GM23338 (cell line): ENCODE data around the gene STX7.
A peak's percentile ranks its signal among the peaks of the same experiment; 100 is the strongest.

Source experiments
- CREB1 ChIP-seq: fragments of 250-450 bp; sonication (Bioruptor Pico); IDR thresholded peaks from 2 replicates; pipeline ENCODE4 v1.5.0; 2020; ENCODE audit warnings: low read depth, mild to moderate bottlenecking, moderate library complexity
- CTCF ChIP-seq, 2 experiments: fragments of 200-600 bp in 1 of 2; sonication (generic) in 1 of 2; conservative IDR thresholded peaks; 2 replicates each; pipeline versions ENCODE4 v1.5.1 to v1.6.1; 2016 to 2017; ENCODE audit warnings: antibody characterized with exemption in 2 of 2, low read depth in 2 of 2, mild to moderate bottlenecking in 2 of 2, moderate library complexity in 1 of 2
- EZH2 ChIP-seq: fragments of 200-600 bp; sonication (generic); IDR thresholded peaks from one replicate; pipeline ENCODE4 v1.8.0; 2017; ENCODE audit warnings: antibody characterized with exemption, mild to moderate bottlenecking, low read depth; ENCODE audit not compliant: unreplicated experiment
- EZH2phosphoT487 ChIP-seq: fragments of 200-600 bp; sonication (generic); IDR thresholded peaks from one replicate; pipeline ENCODE4 v1.8.1; 2018; ENCODE audit warnings: antibody characterized with exemption; ENCODE audit not compliant: unreplicated experiment
- JUNB ChIP-seq: IDR thresholded peaks from one replicate; pipeline ENCODE4 v1.6.1; 2016; ENCODE audit warnings: antibody characterized with exemption; ENCODE audit not compliant: unreplicated experiment
- NANOG ChIP-seq: IDR thresholded peaks from 2 replicates; pipeline ENCODE4 v1.6.1; 2016; ENCODE audit warnings: antibody characterized with exemption, borderline replicate concordance
- POLR2AphosphoS5 ChIP-seq: IDR thresholded peaks from 2 replicates; pipeline ENCODE4 v1.6.1; 2016; ENCODE audit warnings: antibody characterized with exemption, low read depth
- STAT1 ChIP-seq: IDR thresholded peaks from one replicate; pipeline ENCODE4 v1.6.1; 2016; ENCODE audit warnings: antibody characterized with exemption; ENCODE audit not compliant: unreplicated experiment
- ZNF114 ChIP-seq: fragments of 250-450 bp; sonication (Bioruptor Pico); IDR thresholded peaks from 2 replicates; pipeline ENCODE4 v1.5.0; 2020; ENCODE audit warnings: mild to moderate bottlenecking, moderate library complexity
- ZNF331 ChIP-seq: fragments of 250-450 bp; sonication (Bioruptor Pico); IDR thresholded peaks from 2 replicates; pipeline ENCODE4 v1.5.0; 2020; ENCODE audit warnings: low read depth, mild to moderate bottlenecking, moderate library complexity
- ZNF462 ChIP-seq: fragments of 250-450 bp; sonication (Bioruptor Pico); IDR thresholded peaks from 2 replicates; pipeline ENCODE4 v1.5.0; 2020; ENCODE audit warnings: mild to moderate bottlenecking, moderate library complexity
- TF ChIP-seq, protein P1 (sequence below): IDR thresholded peaks from one replicate; pipeline ENCODE4 v1.6.1; 2018; ENCODE audit warnings: antibody characterized with exemption; ENCODE audit not compliant: unreplicated experiment
- TF ChIP-seq, protein P2 (sequence below): IDR thresholded peaks from 2 replicates; pipeline ENCODE4 v1.6.1; 2016; ENCODE audit warnings: antibody characterized with exemption

DNA sequence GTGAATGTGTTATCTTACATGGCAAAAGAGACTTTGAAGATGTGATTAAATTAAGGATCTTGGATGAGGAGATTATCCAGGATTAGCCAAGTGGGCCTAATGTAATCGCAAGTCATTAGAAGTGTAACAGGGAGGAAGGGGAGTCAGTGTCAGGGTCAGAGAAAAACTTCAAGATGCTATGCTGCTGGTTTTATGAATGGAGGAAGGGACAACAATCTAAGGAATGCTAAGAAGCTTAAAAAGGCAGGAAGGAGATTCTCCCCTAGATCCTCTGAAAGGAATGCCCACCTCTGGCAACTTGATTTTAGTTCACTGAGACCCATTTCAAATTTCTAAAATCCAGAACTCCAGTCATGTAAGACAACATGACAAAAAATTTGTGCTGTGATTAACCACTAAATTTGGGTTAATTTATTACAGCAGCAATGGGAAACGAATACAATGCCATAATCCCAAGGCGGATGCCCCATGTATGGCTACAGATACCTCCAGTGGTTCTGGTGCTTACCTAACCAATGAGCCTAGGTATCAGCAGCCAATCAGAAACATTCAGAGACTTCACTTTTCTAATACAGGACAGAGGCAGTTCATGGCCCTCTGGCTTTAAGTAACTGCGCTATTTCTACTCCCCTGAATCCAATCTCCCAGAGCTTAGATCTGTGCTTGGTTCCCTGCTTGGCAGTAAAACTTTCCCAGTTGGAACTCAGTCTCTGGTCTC lies 36.0 kb upstream of the STX7 start:
- TF ChIP-seq EZH2 (no peak), CTCF (conservative IDR thresholded peaks at IDR 0.05; ENCODE audit: low read depth in 2 of 2) (no peak), STAT1 (no peak), ZNF114 (no peak), POLR2AphosphoS5 (no peak), ZNF331 (CRISPR knock-in tag) (no peak), EZH2phosphoT487 (no peak), JUNB (no peak), CREB1 (CRISPR knock-in tag) (no peak), NANOG (no peak), ZNF462 (CRISPR knock-in tag) (0 out of 2 replicates have a peak, but pooled peaks have one; percentile 27)
- TF ChIP-seq, protein P1, sequence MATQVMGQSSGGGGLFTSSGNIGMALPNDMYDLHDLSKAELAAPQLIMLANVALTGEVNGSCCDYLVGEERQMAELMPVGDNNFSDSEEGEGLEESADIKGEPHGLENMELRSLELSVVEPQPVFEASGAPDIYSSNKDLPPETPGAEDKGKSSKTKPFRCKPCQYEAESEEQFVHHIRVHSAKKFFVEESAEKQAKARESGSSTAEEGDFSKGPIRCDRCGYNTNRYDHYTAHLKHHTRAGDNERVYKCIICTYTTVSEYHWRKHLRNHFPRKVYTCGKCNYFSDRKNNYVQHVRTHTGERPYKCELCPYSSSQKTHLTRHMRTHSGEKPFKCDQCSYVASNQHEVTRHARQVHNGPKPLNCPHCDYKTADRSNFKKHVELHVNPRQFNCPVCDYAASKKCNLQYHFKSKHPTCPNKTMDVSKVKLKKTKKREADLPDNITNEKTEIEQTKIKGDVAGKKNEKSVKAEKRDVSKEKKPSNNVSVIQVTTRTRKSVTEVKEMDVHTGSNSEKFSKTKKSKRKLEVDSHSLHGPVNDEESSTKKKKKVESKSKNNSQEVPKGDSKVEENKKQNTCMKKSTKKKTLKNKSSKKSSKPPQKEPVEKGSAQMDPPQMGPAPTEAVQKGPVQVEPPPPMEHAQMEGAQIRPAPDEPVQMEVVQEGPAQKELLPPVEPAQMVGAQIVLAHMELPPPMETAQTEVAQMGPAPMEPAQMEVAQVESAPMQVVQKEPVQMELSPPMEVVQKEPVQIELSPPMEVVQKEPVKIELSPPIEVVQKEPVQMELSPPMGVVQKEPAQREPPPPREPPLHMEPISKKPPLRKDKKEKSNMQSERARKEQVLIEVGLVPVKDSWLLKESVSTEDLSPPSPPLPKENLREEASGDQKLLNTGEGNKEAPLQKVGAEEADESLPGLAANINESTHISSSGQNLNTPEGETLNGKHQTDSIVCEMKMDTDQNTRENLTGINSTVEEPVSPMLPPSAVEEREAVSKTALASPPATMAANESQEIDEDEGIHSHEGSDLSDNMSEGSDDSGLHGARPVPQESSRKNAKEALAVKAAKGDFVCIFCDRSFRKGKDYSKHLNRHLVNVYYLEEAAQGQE = no peak
- TF ChIP-seq, protein P2, sequence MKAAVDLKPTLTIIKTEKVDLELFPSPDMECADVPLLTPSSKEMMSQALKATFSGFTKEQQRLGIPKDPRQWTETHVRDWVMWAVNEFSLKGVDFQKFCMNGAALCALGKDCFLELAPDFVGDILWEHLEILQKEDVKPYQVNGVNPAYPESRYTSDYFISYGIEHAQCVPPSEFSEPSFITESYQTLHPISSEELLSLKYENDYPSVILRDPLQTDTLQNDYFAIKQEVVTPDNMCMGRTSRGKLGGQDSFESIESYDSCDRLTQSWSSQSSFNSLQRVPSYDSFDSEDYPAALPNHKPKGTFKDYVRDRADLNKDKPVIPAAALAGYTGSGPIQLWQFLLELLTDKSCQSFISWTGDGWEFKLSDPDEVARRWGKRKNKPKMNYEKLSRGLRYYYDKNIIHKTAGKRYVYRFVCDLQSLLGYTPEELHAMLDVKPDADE = no peak
